Pancreas (tissue), 10 donors: ENCODE results near the gene CDC14A. TPM values are rescaled to one million over a fixed set of nuclear protein-coding genes. Genes with fewer than 3 reads are reported as not detected.
A peak's percentile ranks its signal among the peaks of the same experiment; 100 is the strongest.

Source experiments
- ATAC-seq, 4 donors: fragments of 200-7000 bp; cut with Tn5 transposase; one replicate each; pipeline versions ENCODE4 v1.8.0 to v1.9.1; 2020; ENCODE audit warnings: mild to moderate bottlenecking in 4 of 4, moderate library complexity in 4 of 4
- DNase-seq, 6 donors: peaks; one replicate each; pipeline ENCODE4 v3.0.0-alpha.2; 2020
- FAIRE-seq: peaks from 2 replicates; lab custom pipeline; 2012; peaks lifted over from hg19 to GRCh38; lab: Jason Lieb, UNC
- H3K27ac ChIP-seq, 4 donors: fragments of 200-600 bp; sonication (generic); 1 replicate in 3 of 4; 2 replicates in 1 of 4; pipeline versions ENCODE4 v1.5.0 to v1.8.0; 2020
- H3K27me3 ChIP-seq, 4 donors: fragments of 200-600 bp; one replicate each; pipeline ENCODE4 v1.8.0; 2021
- H3K36me3 ChIP-seq, 3 donors: fragments of 200-600 bp; sonication (generic) in 1 of 3; one replicate each; pipeline versions ENCODE4 v1.5.0 to v1.8.0; 2020 to 2021
- H3K4me1 ChIP-seq, 3 donors: fragments of 200-600 bp; one replicate each; pipeline ENCODE4 v1.8.0; 2021
- H3K4me3 ChIP-seq, 4 donors: fragments of 200-600 bp; sonication (generic) in 2 of 4; one replicate each; pipeline versions ENCODE4 v1.5.0 to v1.8.0; 2020 to 2021
- H3K9me3 ChIP-seq, 4 donors: fragments of 200-600 bp; one replicate each; pipeline ENCODE4 v1.8.0; 2021
- WGBS, 2 donors: extraction: QIAGEN DNeasy Blood & Tissue Kit; methylation state at CpG; one replicate each; pipeline ENCODE4 v1.1.7; 2013; 5-methylcytosine and 5-hydroxymethylcytosine counted together
- intact Hi-C, 3 donors: fragments of 100-400 bp; cut with DNase I; formaldehyde crosslinking; loops; one replicate each; pipeline versions ENCODE4 v1.11.1 to v1.14.2; 2022
- polyA plus RNA-seq, 2 donors: library from polyadenylated mRNA; stranded (reverse); fragments of 200-250 nt; gene quantifications; one replicate each; pipeline ENCODE4 v1.2.3, GENCODE V29; 2013
- total RNA-seq, 6 donors: library from RNA; stranded (reverse); fragmentation: NEBNext Ultra II Directional in 4 of 6; extraction: Animal tissue kit (Norgen Biotek cat#: 25700) in 4 of 6; gene quantifications; one replicate each; pipeline versions ENCODE4 v1.2.1 to v1.2.4, GENCODE V29; 2021 to 2023
- TF ChIP-seq, protein P1 (sequence below), 4 donors: fragments of 200-600 bp; sonication (generic) in 3 of 4; IDR thresholded peaks; one replicate each; pipeline versions ENCODE4 v1.5.0 to v1.8.0; 2021; ENCODE audit warnings: antibody characterized with exemption in 4 of 4
- donor health status: healthy with polysubstance abuse.
- donor health status: DM: no; HTN: no; CAD: no; lungs with moderate emphysema.
- donor health status: DM: no; HTN: no; CAD: no.
- donor health status: control.
- donor health status: control.
- donor health status: Bipolar disorder and iron deficiency.
- donor health status: DM: yes; HTN: yes; CAD: no.
- donor health status: DM: no; HTN: no; CAD: no.
- donor health status: DM: no; HTN: no; CAD: no.
- donor health status: DM: yes; HTN: yes; CAD: no.

Gene CDC14A
- total and polyA plus RNA-seq, 8 donors: 1.4 to 5.2 (median 3.0) TPM

DNA sequence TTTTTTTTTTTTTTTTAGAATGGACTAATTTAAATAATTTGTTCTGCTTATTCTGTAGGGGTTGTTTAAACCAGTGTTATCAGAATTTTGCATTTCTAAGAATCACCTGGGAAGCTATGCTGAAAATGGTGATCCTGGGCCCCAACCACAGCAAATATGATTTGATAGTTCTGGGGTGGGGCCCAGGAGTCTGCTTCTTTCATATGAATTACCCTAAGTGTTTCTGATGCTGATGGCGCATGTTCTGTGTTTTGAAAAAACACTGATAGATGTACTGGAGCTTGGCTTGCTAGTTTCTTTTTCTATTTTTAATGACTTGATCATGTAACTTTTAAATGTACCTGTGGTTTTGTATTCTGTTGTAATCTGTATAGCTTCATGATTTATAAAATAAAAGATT lies 89.3 kb downstream of the CDC14A start:
- ATAC-seq: no peak
- TF ChIP-seq, protein P1, sequence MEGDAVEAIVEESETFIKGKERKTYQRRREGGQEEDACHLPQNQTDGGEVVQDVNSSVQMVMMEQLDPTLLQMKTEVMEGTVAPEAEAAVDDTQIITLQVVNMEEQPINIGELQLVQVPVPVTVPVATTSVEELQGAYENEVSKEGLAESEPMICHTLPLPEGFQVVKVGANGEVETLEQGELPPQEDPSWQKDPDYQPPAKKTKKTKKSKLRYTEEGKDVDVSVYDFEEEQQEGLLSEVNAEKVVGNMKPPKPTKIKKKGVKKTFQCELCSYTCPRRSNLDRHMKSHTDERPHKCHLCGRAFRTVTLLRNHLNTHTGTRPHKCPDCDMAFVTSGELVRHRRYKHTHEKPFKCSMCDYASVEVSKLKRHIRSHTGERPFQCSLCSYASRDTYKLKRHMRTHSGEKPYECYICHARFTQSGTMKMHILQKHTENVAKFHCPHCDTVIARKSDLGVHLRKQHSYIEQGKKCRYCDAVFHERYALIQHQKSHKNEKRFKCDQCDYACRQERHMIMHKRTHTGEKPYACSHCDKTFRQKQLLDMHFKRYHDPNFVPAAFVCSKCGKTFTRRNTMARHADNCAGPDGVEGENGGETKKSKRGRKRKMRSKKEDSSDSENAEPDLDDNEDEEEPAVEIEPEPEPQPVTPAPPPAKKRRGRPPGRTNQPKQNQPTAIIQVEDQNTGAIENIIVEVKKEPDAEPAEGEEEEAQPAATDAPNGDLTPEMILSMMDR (IDR thresholded peaks at IDR 0.05): no peak
- H3K4me1 ChIP-seq: no peaks in the 10 kb centered on the region
- no peaks in the 10 kb centered on the region for H3K9me3 ChIP-seq
- no peak for DNase-seq
- H3K27me3 ChIP-seq: no peaks in the 10 kb centered on the region
- H3K4me3 ChIP-seq: no peak overlapping the region
- H3K36me3 ChIP-seq: no peaks in the 10 kb centered on the region
- 89 to 100% methylated on average over 1 of the region's 1 CpG for WGBS, 2 donors
- FAIRE-seq: no peak
- H3K27ac ChIP-seq: no peak overlapping the region
- intact Hi-C loops: no loop called here

DNA sequence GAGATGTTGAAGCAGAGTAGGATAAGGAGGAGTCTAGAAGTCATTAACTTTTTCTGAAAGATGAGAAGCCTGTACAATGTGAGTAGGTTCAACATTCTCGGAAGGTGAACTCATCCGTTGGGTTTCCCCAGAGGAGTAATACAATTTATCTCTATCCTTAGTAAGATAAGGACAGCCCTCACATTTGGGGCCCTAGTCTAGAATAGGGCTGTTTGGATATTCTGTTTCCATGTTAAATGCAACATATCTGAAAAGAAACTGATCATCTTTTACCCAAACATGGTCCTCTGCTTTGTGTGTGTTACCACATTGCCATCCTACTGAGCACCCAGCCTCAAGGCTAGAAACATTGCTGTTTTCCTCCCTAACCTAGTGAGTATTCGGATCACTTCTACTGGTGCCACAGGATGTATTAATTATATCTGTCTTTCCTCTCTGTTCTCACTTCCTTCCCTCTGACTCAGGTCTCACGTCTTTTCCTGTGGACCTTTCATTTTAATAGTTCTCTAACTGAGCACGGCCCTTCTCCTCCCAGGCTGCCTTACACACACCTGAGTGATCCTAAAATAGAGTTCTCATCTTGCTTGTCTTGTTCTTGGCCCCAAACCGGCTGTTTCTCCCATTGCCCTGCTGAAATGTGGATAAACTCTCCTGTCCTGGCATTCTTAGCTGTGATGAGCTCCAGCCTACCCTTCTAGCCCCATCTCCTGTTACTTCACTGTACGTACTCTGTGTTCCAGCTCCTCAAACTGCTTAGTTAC lies 91.7 kb downstream of the CDC14A start:
- TF ChIP-seq, protein P1 (IDR thresholded peaks at IDR 0.05): no peak
- no peaks in the 10 kb centered on the region for H3K9me3 ChIP-seq
- no peak overlapping the region for H3K27ac ChIP-seq
- no peaks in the 10 kb centered on the region for H3K36me3 ChIP-seq
- no peaks in the 10 kb centered on the region for H3K4me1 ChIP-seq
- intact Hi-C loops: no loop called here
- DNase-seq: no peak
- no peak overlapping the region for H3K4me3 ChIP-seq
- 78 to 85% methylated on average over 7 of the region's 7 CpGs for WGBS, 2 donors
- no peak for FAIRE-seq
- ATAC-seq: peak in 1 of 4 donors; percentile 52
- H3K27me3 ChIP-seq: no peaks in the 10 kb centered on the region

DNA sequence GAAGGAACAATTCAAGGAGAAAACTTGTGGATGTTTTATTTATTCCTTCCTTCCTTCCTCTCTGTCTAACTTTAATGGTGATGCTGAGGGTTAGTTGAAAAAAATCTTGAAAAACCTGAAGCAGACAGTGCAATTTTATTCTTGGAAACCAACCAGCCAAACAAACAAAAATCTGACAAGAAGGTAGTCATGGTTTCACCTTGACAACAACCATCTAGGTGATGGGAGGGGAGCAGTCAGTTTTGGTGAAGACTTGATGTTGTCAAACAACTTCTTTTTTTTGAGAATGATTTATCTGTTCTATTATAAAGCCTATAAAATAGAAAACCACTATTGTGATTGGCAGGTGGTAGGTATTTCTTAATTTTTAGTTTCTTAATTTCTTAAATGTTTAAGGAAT lies 93.3 kb downstream of the CDC14A start:
- TF ChIP-seq, protein P1 (IDR thresholded peaks at IDR 0.05): no peak
- H3K27ac ChIP-seq: no peak overlapping the region
- ATAC-seq: no peak

DNA sequence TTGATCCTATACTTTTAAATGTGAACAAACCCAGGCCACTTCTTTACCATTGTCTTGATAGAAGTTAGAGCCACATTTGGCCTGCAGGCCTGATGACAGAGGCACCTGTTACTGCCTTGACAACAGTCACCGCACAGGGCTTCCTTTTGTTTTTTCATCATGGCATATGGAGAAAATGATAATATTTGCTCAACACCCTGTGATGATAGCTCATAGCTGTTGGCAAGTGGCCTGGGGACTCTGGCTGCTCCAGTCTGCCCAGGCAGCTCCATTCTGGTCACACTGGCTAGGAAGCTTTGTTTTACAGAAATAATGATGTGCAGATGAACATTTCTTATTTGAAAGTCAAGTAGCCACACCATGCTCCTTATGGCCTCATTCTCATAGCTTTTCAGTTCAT lies 96.1 kb downstream of the CDC14A start:
- no peak overlapping the region for H3K27ac ChIP-seq
- ATAC-seq (peak; percentile 56 to 86 (median 82)), DNase-seq (peak in 4 of 6 donors; percentile 13 to 37 (median 26))

More for the DNA sequence above, 93.3 kb downstream of the CDC14A start:
- Histone ChIP-seq H3K4me1 (no peaks in the 10 kb centered on the region), H3K27me3 (no peaks in the 10 kb centered on the region), H3K36me3 (no peaks in the 10 kb centered on the region), H3K9me3 (no peaks in the 10 kb centered on the region), H3K4me3 (no peak overlapping the region)
- FAIRE-seq: no peak
- intact Hi-C loops: no loop called here
- no peak for DNase-seq

More for the DNA sequence above, 96.1 kb downstream of the CDC14A start:
- peaks cover 0 to 11% (median 8%) of the 10 kb centered on the region in 3 donors for H3K4me1 ChIP-seq
- FAIRE-seq: no peak
- no peaks in the 10 kb centered on the region for H3K27me3 ChIP-seq
- intact Hi-C loops: no loop called here
- H3K9me3 ChIP-seq: no peaks in the 10 kb centered on the region
- 30 to 31% methylated on average over 1 of the region's 1 CpG for WGBS, 2 donors
- TF ChIP-seq, protein P1 (IDR thresholded peaks at IDR 0.05): no peak
- no peak overlapping the region for H3K4me3 ChIP-seq
- no peaks in the 10 kb centered on the region for H3K36me3 ChIP-seq
